Measurements from ENCODE around the gene COL23A1.

COL23A1 gene

GRCh38 chr5:178590141-178590923 is at the start of gene COL23A1:
Gene COL23A1, minus strand, starts transcription at chr5:178590393.
- Mint-ChIP-seq H3K9me3 (peaks cover 15% of the 10 kb centered on the region), H3K27me3 (ENCODE audit: low read depth) (peaks cover 34% of the 10 kb centered on the region), H3K36me3 (ENCODE audit: low read depth) (peaks cover 23% of the 10 kb centered on the region), H3K4me3 (peak within 1 kb of the TSS; percentile 90 to 98 (median 96)), H3K27ac (peak within 1 kb of the TSS; percentile 76 to 93 (median 80)), H3K4me1 (peaks cover 50% of the 10 kb centered on the region)
- TF ChIP-seq CTCF (IDR thresholded peaks at IDR 0.05; ENCODE audit: unreplicated experiment in 3 of 3): peak; percentile 78 to 95 (median 88)

- no peak for TF ChIP-seq CTCF (IDR thresholded peaks at IDR 0.05; ENCODE audit: unreplicated experiment in 3 of 3)
- H3K36me3 Mint-ChIP-seq (ENCODE audit: low read depth): no peaks in the 10 kb centered on the region
- no peaks in the 10 kb centered on the region for H3K4me1 Mint-ChIP-seq
- H3K27me3 Mint-ChIP-seq (ENCODE audit: low read depth): no peaks in the 10 kb centered on the region
- no peaks in the 10 kb centered on the region for H3K9me3 Mint-ChIP-seq
- no peak overlapping the region for H3K27ac Mint-ChIP-seq
- no peak overlapping the region for H3K4me3 Mint-ChIP-seq
Observed at GRCh38 chr5:178637356-178638074, 47.3 kb upstream of the COL23A1 start.

- TF ChIP-seq CTCF (IDR thresholded peaks at IDR 0.05; ENCODE audit: unreplicated experiment in 3 of 3): no peak
Observed at GRCh38 chr5:178632285-178632684, 42.1 kb upstream of the COL23A1 start.

GRCh38 chr5:178630951-178631350 is 40.8 kb upstream of the COL23A1 start:
- no peak for TF ChIP-seq CTCF (IDR thresholded peaks at IDR 0.05; ENCODE audit: unreplicated experiment in 3 of 3)
- Mint-ChIP-seq H3K27me3 (ENCODE audit: low read depth) (peaks cover 9% of the 10 kb centered on the region), H3K36me3 (ENCODE audit: low read depth) (no peaks in the 10 kb centered on the region), H3K4me1 (peaks cover 8% of the 10 kb centered on the region), H3K9me3 (no peaks in the 10 kb centered on the region), H3K4me3 (no peak overlapping the region), H3K27ac (no peak overlapping the region)

More at GRCh38 chr5:178632285-178632684, 42.1 kb upstream of the COL23A1 start:
- H3K36me3 Mint-ChIP-seq (ENCODE audit: low read depth): no peaks in the 10 kb centered on the region
- no peak overlapping the region for H3K4me3 Mint-ChIP-seq
- peaks cover 8% of the 10 kb centered on the region for H3K4me1 Mint-ChIP-seq
- no peak overlapping the region for H3K27ac Mint-ChIP-seq
- peaks cover 6% of the 10 kb centered on the region for H3K27me3 Mint-ChIP-seq (ENCODE audit: low read depth)
- H3K9me3 Mint-ChIP-seq: no peaks in the 10 kb centered on the region

- no peaks in the 10 kb centered on the region for H3K36me3 Mint-ChIP-seq (ENCODE audit: low read depth)
Observed at GRCh38 chr5:178630475-178630930, 40.3 kb upstream of the COL23A1 start.

More at GRCh38 chr5:178630475-178630930, 40.3 kb upstream of the COL23A1 start:
- no peak for TF ChIP-seq CTCF (IDR thresholded peaks at IDR 0.05; ENCODE audit: unreplicated experiment in 3 of 3)
- peaks cover 9% of the 10 kb centered on the region for H3K27me3 Mint-ChIP-seq (ENCODE audit: low read depth)
- H3K4me3 Mint-ChIP-seq: peak overlapping the region in 1 of 3 experiments; percentile 29
- peak overlapping the region in 1 of 3 experiments; percentile 2 for H3K27ac Mint-ChIP-seq
- peaks cover 12% of the 10 kb centered on the region for H3K4me1 Mint-ChIP-seq
- no peaks in the 10 kb centered on the region for H3K9me3 Mint-ChIP-seq

Data from nephron (organoid).